SIG-M5 treated with dmso at 0.1 percent for 504 hours (cell line): ENCODE data around the gene LRTM1.

Source experiments
- DNase-seq: peaks from one replicate; lab custom pipeline; 2025; ENCODE audit not compliant: unreplicated experiment; lab: John Stamatoyannopoulos, UW

LRTM1 gene

GRCh38 chr3:54941690-54942362, 14.0 kb upstream of the LRTM1 start:
- no peak for DNase-seq

- no peak for DNase-seq
These were observed 13.1 kb upstream of the LRTM1 start for GRCh38 chr3:54940971-54941370.

GRCh38 chr3:54939557-54940300, 11.9 kb upstream of the LRTM1 start:
- DNase-seq = no peak

GRCh38 chr3:54936561-54936960, 8.7 kb upstream of the LRTM1 start:
- no peak for DNase-seq

- no peak for DNase-seq
These were observed 8.0 kb upstream of the LRTM1 start for GRCh38 chr3:54935869-54936268.

- no peak for DNase-seq
These were observed 4.7 kb upstream of the LRTM1 start for GRCh38 chr3:54932606-54933005.

- peak; percentile 9 for DNase-seq
These were observed 3.3 kb upstream of the LRTM1 start for GRCh38 chr3:54931182-54931581.

GRCh38 chr3:54918516-54918915, 9.3 kb downstream of the LRTM1 start:
- DNase-seq = no peak

- no peak for DNase-seq
These were observed 10.0 kb downstream of the LRTM1 start for GRCh38 chr3:54917862-54918261.

GRCh38 chr3:54917174-54917573, 10.7 kb downstream of the LRTM1 start:
- DNase-seq = no peak

GRCh38 chr3:54916732-54917131, 11.1 kb downstream of the LRTM1 start:
- no peak for DNase-seq

GRCh38 chr3:54915976-54916375, 11.9 kb downstream of the LRTM1 start:
- DNase-seq = no peak

- no peak for DNase-seq
These were observed 12.7 kb downstream of the LRTM1 start for GRCh38 chr3:54915181-54915580.

GRCh38 chr3:54914180-54914579, 13.7 kb downstream of the LRTM1 start:
- DNase-seq = no peak

GRCh38 chr3:54909191-54909590, 18.7 kb downstream of the LRTM1 start:
- no peak for DNase-seq

- DNase-seq = no peak
These were observed 21.1 kb downstream of the LRTM1 start for GRCh38 chr3:54906763-54907162.

- DNase-seq = no peak
These were observed 21.9 kb downstream of the LRTM1 start for GRCh38 chr3:54905920-54906319.

GRCh38 chr3:54905261-54905888, 22.5 kb downstream of the LRTM1 start:
- DNase-seq = no peak

GRCh38 chr3:54901906-54902685, 25.8 kb downstream of the LRTM1 start:
- no peak for DNase-seq

GRCh38 chr3:54900838-54901591, 26.8 kb downstream of the LRTM1 start:
- no peak for DNase-seq

GRCh38 chr3:54899273-54899672, 28.6 kb downstream of the LRTM1 start:
- DNase-seq = no peak
